ENCODE data around the gene SIRT4.
"Not testable (repeated sequence)": the region's sequence is repeated elsewhere in the genome, so short reads cannot be mapped to it uniquely, and the experiment has no call there.

Gene SIRT4

GRCh38 chr12:120301962-120302815 lies at the start of gene SIRT4:
Gene SIRT4, plus strand, starts transcription at chr12:120302321. Its CDS starts 1,241 bp downstream, at chr12:120303562.
- FAIRE-seq (peak; percentile 84), DNase-seq (ENCODE audit: insufficient read length, low spot score) (peak; percentile 83)
- TF ChIP-seq CTCF (IDR thresholded peaks at IDR 0.05; ENCODE audit: insufficient read depth, missing control alignments), result peak; percentile 85

GRCh38 chr12:120253313-120253712 lies 48.8 kb upstream of the SIRT4 start:
- not testable (repeated sequence) for DNase-seq (ENCODE audit: insufficient read length, low spot score); FAIRE-seq

GRCh38 chr12:120254809-120255208 lies 47.3 kb upstream of the SIRT4 start:
- no peak for TF ChIP-seq CTCF (IDR thresholded peaks at IDR 0.05; ENCODE audit: insufficient read depth, missing control alignments)
- DNase-seq (ENCODE audit: insufficient read length, low spot score), result no peak
- FAIRE-seq, result no peak

- no peak for DNase-seq (ENCODE audit: insufficient read length, low spot score)
Observed at GRCh38 chr12:120257041-120257821, 44.9 kb upstream of the SIRT4 start.

GRCh38 chr12:120258323-120258896 lies 43.7 kb upstream of the SIRT4 start:
- TF ChIP-seq CTCF (IDR thresholded peaks at IDR 0.05; ENCODE audit: insufficient read depth, missing control alignments), result no peak
- no peak for FAIRE-seq
- DNase-seq (ENCODE audit: insufficient read length, low spot score), result no peak

More at GRCh38 chr12:120257041-120257821, 44.9 kb upstream of the SIRT4 start:
- TF ChIP-seq CTCF (IDR thresholded peaks at IDR 0.05; ENCODE audit: insufficient read depth, missing control alignments), result no peak
- no peak for FAIRE-seq

- DNase-seq (ENCODE audit: insufficient read length, low spot score), result no peak
- TF ChIP-seq CTCF (IDR thresholded peaks at IDR 0.05; ENCODE audit: insufficient read depth, missing control alignments), result no peak
- no peak for FAIRE-seq
Observed at GRCh38 chr12:120259418-120260202, 42.5 kb upstream of the SIRT4 start.

GRCh38 chr12:120260607-120261006 lies 41.5 kb upstream of the SIRT4 start:
- FAIRE-seq, result no peak
- no peak for DNase-seq (ENCODE audit: insufficient read length, low spot score)
- no peak for TF ChIP-seq CTCF (IDR thresholded peaks at IDR 0.05; ENCODE audit: insufficient read depth, missing control alignments)

All from D721Med (cell line).